ENCODE measurements around the gene NANS.
"Not testable (repeated sequence)": the region's sequence is repeated elsewhere in the genome, so short reads cannot be mapped to it uniquely, and the experiment has no call there.

Gene NANS

DNA sequence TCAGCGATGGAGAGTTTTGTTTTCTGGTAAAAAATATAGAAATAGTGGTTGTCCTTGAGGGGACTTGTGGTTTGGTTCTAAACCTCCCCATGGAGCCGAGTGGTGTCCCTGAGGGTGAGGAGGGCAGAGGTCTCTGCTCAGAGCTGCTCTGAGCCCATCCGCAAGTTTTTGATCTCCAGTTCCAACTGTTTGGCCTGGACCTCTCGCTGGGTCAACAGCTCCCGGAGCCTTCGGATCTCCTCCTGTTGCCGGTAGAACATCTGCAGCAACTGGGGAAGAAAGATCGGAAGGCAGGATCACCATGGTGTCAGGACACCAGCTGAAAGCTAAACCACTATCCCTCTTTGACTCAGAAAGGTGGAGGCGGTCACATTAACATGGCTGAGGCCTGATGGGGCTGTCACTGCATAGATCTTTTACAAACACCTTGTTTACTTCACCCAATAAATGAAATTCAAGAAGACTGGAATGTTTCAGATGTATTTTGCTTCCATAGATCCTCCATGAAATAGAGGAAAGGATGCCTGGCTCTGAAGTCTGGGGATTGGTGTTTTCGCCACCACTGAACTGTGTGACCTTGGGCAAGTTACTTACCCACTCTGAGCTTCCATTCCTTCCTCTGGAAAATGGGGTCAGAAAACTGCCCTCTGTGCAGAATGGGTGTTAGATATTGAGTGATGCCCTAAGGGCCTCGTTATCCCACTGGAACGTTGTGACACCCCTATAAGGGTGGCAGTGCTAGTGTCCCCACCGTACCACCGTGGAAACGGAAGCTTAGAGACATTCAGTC is 68.3 kb downstream of the NANS start:
- Histone ChIP-seq H3K27ac (ENCODE audit: low read length) (no peak overlapping the region), H3K9me3 (ENCODE audit: control insufficient read depth in 1 of 2, low read length in 2 of 2) (no peaks in the 10 kb centered on the region), H3K36me3 (ENCODE audit: control insufficient read depth in 1 of 2, insufficient read depth in 2 of 2, low read length in 2 of 2) (no peaks in the 10 kb centered on the region), H3K27me3 (ENCODE audit: low read depth, low read length) (no peaks in the 10 kb centered on the region), H3K4me1 (ENCODE audit: control insufficient read depth in 1 of 2, insufficient read depth in 2 of 2, low read length in 2 of 2) (peaks cover 0 to 3% of the 10 kb centered on the region in 2 donors), H3K4me3 (ENCODE audit: low read depth in 1 of 2, low read length in 2 of 2) (no peak overlapping the region)

DNA sequence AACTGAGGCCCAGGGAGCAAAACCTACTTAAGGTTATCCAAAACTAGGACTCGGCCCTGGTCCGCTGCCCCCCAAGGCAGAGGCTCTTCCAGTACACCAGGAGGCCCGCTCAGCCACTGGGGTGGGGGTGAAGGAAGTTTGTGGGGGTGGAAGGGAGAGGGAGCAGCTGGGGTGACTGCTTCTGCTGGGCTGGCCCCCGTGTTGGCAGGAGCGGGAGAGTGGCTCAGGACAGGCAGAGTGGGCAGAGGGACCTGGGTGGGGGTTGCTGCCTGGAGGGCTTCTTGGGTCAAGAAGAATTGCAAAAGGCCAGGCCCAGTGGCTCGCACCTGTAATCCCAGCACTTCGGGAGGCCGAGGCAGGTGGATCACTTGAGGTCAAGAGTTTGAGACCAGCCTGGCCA is 70.7 kb downstream of the NANS start:
- H3K36me3 ChIP-seq (ENCODE audit: control insufficient read depth in 1 of 2, insufficient read depth in 2 of 2, low read length in 2 of 2): no peaks in the 10 kb centered on the region
- no peaks in the 10 kb centered on the region for H3K27me3 ChIP-seq (ENCODE audit: low read depth, low read length)

DNA sequence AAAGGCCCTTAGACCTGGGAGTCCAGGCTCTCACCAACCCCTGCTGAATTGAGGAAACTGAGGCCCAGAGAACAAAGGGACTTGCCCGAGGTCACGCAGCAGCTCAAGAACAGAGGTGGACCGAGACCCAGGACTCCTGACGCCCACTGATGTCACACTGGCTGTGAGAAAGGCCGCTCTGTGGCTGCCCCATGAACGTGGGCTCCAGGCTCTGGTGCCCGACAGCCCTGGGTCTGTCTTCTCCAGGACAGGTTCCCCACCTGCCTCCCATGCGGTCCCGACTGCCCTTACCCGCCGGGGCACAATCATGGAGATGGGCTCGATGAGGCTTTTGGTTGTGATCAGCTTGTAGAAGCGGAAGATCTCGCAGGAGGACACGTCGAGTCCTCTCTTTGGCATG is 71.8 kb downstream of the NANS start:
- no peaks in the 10 kb centered on the region for H3K4me1 ChIP-seq (ENCODE audit: control insufficient read depth in 1 of 2, insufficient read depth in 2 of 2, low read length in 2 of 2)
- H3K4me3 ChIP-seq (ENCODE audit: low read depth in 1 of 2, low read length in 2 of 2): no peak overlapping the region
- H3K27ac ChIP-seq (ENCODE audit: low read length): no peak overlapping the region
- no peaks in the 10 kb centered on the region for H3K36me3 ChIP-seq (ENCODE audit: control insufficient read depth in 1 of 2, insufficient read depth in 2 of 2, low read length in 2 of 2)
- no peaks in the 10 kb centered on the region for H3K9me3 ChIP-seq (ENCODE audit: control insufficient read depth in 1 of 2, low read length in 2 of 2)
- no peaks in the 10 kb centered on the region for H3K27me3 ChIP-seq (ENCODE audit: low read depth, low read length)

More for the DNA sequence above, 70.7 kb downstream of the NANS start:
- Histone ChIP-seq H3K4me3 (ENCODE audit: low read depth in 1 of 2, low read length in 2 of 2) (no peak overlapping the region), H3K9me3 (ENCODE audit: control insufficient read depth in 1 of 2, low read length in 2 of 2) (no peaks in the 10 kb centered on the region), H3K27ac (ENCODE audit: low read length) (no peak overlapping the region), H3K4me1 (ENCODE audit: control insufficient read depth in 1 of 2, insufficient read depth in 2 of 2, low read length in 2 of 2) (no peaks in the 10 kb centered on the region)

DNA sequence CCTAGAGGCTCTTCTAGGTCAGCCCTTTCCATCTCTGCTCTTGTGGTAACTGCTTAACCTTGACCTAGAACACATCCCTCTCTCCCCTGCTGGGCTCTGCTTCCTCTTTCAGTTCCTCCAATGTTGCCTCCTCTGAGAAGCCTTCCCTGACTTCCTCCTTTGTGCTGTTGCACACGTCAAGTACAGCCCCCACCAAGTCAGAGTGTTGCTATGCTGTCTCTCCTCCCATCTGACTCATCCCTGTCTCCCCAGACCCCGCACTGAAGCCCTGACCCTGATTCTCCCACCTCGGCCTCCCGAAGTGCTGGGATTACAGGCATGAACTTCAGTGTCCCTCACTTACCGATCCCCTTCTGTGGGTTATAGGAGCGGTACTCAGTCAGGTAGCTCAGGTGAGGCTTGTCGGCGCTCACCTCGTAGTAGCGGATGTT is 72.9 kb downstream of the NANS start:
- no peaks in the 10 kb centered on the region for H3K36me3 ChIP-seq (ENCODE audit: control insufficient read depth in 1 of 2, insufficient read depth in 2 of 2, low read length in 2 of 2)
- H3K4me3 ChIP-seq (ENCODE audit: low read depth in 1 of 2, low read length in 2 of 2): no peak overlapping the region
- H3K4me1 ChIP-seq (ENCODE audit: control insufficient read depth in 1 of 2, insufficient read depth in 2 of 2, low read length in 2 of 2): no peaks in the 10 kb centered on the region
- H3K27ac ChIP-seq (ENCODE audit: low read length): no peak overlapping the region
- no peaks in the 10 kb centered on the region for H3K9me3 ChIP-seq (ENCODE audit: control insufficient read depth in 1 of 2, low read length in 2 of 2)
- H3K27me3 ChIP-seq (ENCODE audit: low read depth, low read length): no peaks in the 10 kb centered on the region

DNA sequence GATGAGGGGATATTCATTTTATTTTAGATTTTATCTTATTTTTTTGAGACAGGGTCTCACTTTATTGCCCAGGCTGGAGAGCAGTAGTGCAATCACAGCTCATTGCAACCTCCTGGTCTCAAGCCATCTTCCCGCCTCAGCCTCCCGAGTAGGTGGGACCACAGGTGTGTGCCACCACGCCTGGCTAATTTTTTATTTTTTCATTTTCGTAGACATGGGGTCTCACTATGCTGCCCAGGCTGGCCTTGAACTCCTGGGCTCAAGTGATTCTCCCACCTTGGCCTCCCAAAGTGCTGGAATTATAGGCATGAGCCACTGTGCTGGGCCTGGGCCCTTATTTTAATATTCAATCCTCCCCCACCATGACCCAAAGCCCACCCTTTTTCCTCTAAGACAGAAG is 73.5 kb downstream of the NANS start:
- H3K27me3 ChIP-seq (ENCODE audit: low read depth, low read length); H3K4me1 ChIP-seq (ENCODE audit: control insufficient read depth in 1 of 2, insufficient read depth in 2 of 2, low read length in 2 of 2); H3K9me3 ChIP-seq (ENCODE audit: control insufficient read depth in 1 of 2, low read length in 2 of 2); H3K4me3 ChIP-seq (ENCODE audit: low read depth in 1 of 2, low read length in 2 of 2); H3K27ac ChIP-seq (ENCODE audit: low read length); H3K36me3 ChIP-seq (ENCODE audit: control insufficient read depth in 1 of 2, insufficient read depth in 2 of 2, low read length in 2 of 2): not testable (repeated sequence)

DNA sequence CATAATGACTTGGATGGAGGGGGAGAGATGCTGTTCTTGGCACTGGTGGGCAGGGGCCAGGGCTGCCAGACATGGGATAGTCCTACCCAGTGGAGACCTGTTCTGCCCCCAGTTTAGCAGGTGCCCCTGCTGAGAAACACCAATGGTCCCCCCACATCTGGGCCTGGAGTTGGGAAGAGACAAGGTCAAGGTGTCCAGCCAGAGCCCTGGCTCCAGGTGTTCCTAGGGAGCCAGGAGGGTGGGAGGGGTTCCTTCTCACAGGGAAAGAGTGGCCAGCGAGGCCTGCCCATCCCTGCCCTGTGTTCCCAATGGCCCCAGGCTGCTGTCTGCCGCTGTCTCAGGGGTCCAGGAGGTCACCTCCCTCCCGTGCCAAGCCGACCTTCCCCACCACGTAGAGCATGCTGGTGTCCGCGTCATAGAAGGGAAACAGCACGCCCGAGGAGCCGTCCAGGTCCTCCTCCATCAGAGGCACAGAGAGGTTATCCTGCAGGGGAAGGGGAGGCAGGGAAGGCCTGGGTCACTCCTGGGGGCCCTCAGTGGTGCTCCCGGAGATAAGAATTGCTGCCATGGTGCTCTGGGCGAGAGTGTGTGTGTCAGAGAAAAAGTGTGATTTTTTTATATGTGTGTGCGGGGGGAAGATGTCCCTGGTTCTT is 74.2 kb downstream of the NANS start:
- no peaks in the 10 kb centered on the region for H3K36me3 ChIP-seq (ENCODE audit: control insufficient read depth in 1 of 2, insufficient read depth in 2 of 2, low read length in 2 of 2)
- H3K9me3 ChIP-seq (ENCODE audit: control insufficient read depth in 1 of 2, low read length in 2 of 2): no peaks in the 10 kb centered on the region
- no peaks in the 10 kb centered on the region for H3K4me1 ChIP-seq (ENCODE audit: control insufficient read depth in 1 of 2, insufficient read depth in 2 of 2, low read length in 2 of 2)
- no peak overlapping the region for H3K4me3 ChIP-seq (ENCODE audit: low read depth in 1 of 2, low read length in 2 of 2)
- no peak overlapping the region for H3K27ac ChIP-seq (ENCODE audit: low read length)
- H3K27me3 ChIP-seq (ENCODE audit: low read depth, low read length): no peaks in the 10 kb centered on the region

DNA sequence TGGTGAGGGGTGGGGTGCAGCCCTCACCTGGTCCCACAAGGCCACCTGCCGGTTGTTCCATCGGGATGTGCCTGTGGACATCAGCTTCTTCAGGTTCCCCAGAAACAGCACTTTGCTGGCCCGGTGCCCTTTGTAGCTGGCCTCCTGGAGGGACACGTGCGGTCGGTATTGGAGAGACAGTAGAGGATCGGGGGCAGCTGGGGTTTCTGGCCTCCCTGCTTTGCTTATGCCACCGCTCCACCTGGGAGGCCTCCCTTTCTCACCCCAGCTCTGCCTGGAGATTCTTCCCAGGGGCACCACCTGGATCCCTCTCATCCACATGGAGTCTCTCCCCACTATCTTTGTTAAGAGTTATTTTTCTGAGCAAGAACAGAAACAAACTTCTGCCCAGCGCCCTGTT is 75.6 kb downstream of the NANS start:
- H3K27ac ChIP-seq (ENCODE audit: low read length): no peak overlapping the region
- no peaks in the 10 kb centered on the region for H3K4me1 ChIP-seq (ENCODE audit: control insufficient read depth in 1 of 2, insufficient read depth in 2 of 2, low read length in 2 of 2)
- H3K9me3 ChIP-seq (ENCODE audit: control insufficient read depth in 1 of 2, low read length in 2 of 2): no peaks in the 10 kb centered on the region
- no peaks in the 10 kb centered on the region for H3K27me3 ChIP-seq (ENCODE audit: low read depth, low read length)
- no peaks in the 10 kb centered on the region for H3K36me3 ChIP-seq (ENCODE audit: control insufficient read depth in 1 of 2, insufficient read depth in 2 of 2, low read length in 2 of 2)
- no peak overlapping the region for H3K4me3 ChIP-seq (ENCODE audit: low read depth in 1 of 2, low read length in 2 of 2)
